NCI-H1105 (cell line): Measurements from ENCODE around the gene ADGRF1.
"Not testable (repeated sequence)": the region's sequence is repeated elsewhere in the genome, so short reads cannot be mapped to it uniquely, and the experiment has no call there.

ENCODE experiments used
- DNase-seq: peaks from one replicate; lab custom pipeline; 2025; lab: John Stamatoyannopoulos, UW

The ADGRF1 gene

GRCh38 chr6:47042275-47042791 lies at the start of gene ADGRF1:
Gene ADGRF1 (minus strand): TSS chr6:47042332. CDS start chr6:47029061, 13,271 bp downstream.
- no peak for DNase-seq

- no peak for DNase-seq
Observed at GRCh38 chr6:47090881-47091280, 48.7 kb upstream of the ADGRF1 start.

GRCh38 chr6:47089473-47089872 lies 47.3 kb upstream of the ADGRF1 start:
- not testable (repeated sequence) for DNase-seq

GRCh38 chr6:47086051-47086770 lies 44.1 kb upstream of the ADGRF1 start:
- no peak for DNase-seq

GRCh38 chr6:47084610-47085009 lies 42.5 kb upstream of the ADGRF1 start:
- DNase-seq: no peak

- peak; percentile 80 for DNase-seq
Observed at GRCh38 chr6:47083586-47084047, 41.5 kb upstream of the ADGRF1 start.

- no peak for DNase-seq
Observed at GRCh38 chr6:47080083-47080596, 38.0 kb upstream of the ADGRF1 start.

- DNase-seq: no peak
Observed at GRCh38 chr6:47079638-47080037, 37.5 kb upstream of the ADGRF1 start.

- no peak for DNase-seq
Observed at GRCh38 chr6:47078991-47079390, 36.9 kb upstream of the ADGRF1 start.

GRCh38 chr6:47076422-47077344 lies 34.6 kb upstream of the ADGRF1 start:
- no peak for DNase-seq

GRCh38 chr6:47075741-47076421 lies 33.7 kb upstream of the ADGRF1 start:
- no peak for DNase-seq

GRCh38 chr6:47075168-47075567 lies 33.0 kb upstream of the ADGRF1 start:
- no peak for DNase-seq

GRCh38 chr6:47073125-47074110 lies 31.3 kb upstream of the ADGRF1 start:
- DNase-seq: no peak

GRCh38 chr6:47072667-47073066 lies 30.5 kb upstream of the ADGRF1 start:
- DNase-seq: no peak

GRCh38 chr6:47071681-47072080 lies 29.5 kb upstream of the ADGRF1 start:
- no peak for DNase-seq

- DNase-seq: no peak
Observed at GRCh38 chr6:47070461-47070860, 28.3 kb upstream of the ADGRF1 start.

GRCh38 chr6:47069156-47069555 lies 27.0 kb upstream of the ADGRF1 start:
- no peak for DNase-seq

GRCh38 chr6:47066418-47066817 lies 24.3 kb upstream of the ADGRF1 start:
- DNase-seq: no peak

- DNase-seq: no peak
Observed at GRCh38 chr6:47064274-47064673, 22.1 kb upstream of the ADGRF1 start.

GRCh38 chr6:47062346-47062745 lies 20.2 kb upstream of the ADGRF1 start:
- no peak for DNase-seq
